T-cell (primary cell): ENCODE results near the gene SUGCT. TPM values are rescaled to one million over a fixed set of nuclear protein-coding genes. Genes with fewer than 3 reads are reported as not detected.

ENCODE experiments used
- ATAC-seq, 4 experiments: fragments of 200-7000 bp in 3 of 4; fragments of 150-1000 bp in 1 of 4; cut with Tn5 transposase; replicated peaks in 1 of 4; 1 replicate in 3 of 4; 2 replicates in 1 of 4; pipeline ENCODE4 v1.10.0; 2021; ENCODE audit warnings: moderate library complexity in 3 of 4, mild to moderate bottlenecking in 2 of 4, moderate number of reproducible peaks in 1 of 4
- CTCF ChIA-PET, 2 donors: fragments of 300-600 bp; sonication (Branson Sonifier 250); formaldehyde crosslinking; loops; one replicate each; lab custom pipeline; 2022; ENCODE audit warnings: antibody characterized with exemption in 2 of 2; lab: Charles Lee
- POLR2A ChIA-PET, 2 donors: fragments of 300-600 bp; sonication (Branson Sonifier 250); formaldehyde crosslinking; loops; one replicate each; lab custom pipeline; 2022; ENCODE audit warnings: antibody characterized with exemption in 2 of 2; lab: Charles Lee
- DNase-seq, 35 experiments: peaks; one replicate each; pipeline versions ENCODE4 v3.0.0 to v3.0.0-alpha.2; 2013 to 2023
- H3K27ac ChIP-seq: one replicate; pipeline ENCODE4 v1.5.1; 2013; ENCODE audit warnings: low read length
- H3K27me3 ChIP-seq, 2 experiments: replicated peaks in 1 of 2; 1 replicate in 1 of 2; 2 replicates in 1 of 2; pipeline versions ENCODE4 v1.6.1 to v1.7.0; 2013; ENCODE audit warnings: low read length in 1 of 2, mixed read lengths in 1 of 2; ENCODE audit not compliant: control insufficient read depth in 2 of 2, insufficient read depth in 2 of 2; ENCODE audit errors: extremely low read depth in 1 of 2
- H3K36me3 ChIP-seq, 2 donors: 1 replicate in 1 of 2; 2 replicates in 1 of 2; pipeline versions ENCODE4 v1.6.1 to v1.7.0; 2013; ENCODE audit warnings: low read length in 1 of 2; ENCODE audit not compliant: control insufficient read depth in 2 of 2, insufficient read depth in 1 of 2; ENCODE audit errors: extremely low read depth in 1 of 2
- H3K4me1 ChIP-seq, 2 experiments: 1 replicate in 1 of 2; 2 replicates in 1 of 2; pipeline versions ENCODE4 v1.6.1 to v1.7.0; 2013; ENCODE audit warnings: low read length in 2 of 2, mixed read lengths in 1 of 2; ENCODE audit not compliant: insufficient read depth in 2 of 2, control insufficient read depth in 1 of 2; ENCODE audit errors: extremely low read depth in 1 of 2
- H3K4me3 ChIP-seq, 2 donors: 1 replicate in 1 of 2; 2 replicates in 1 of 2; pipeline versions ENCODE4 v1.5.1 to v1.7.0; 2013; ENCODE audit warnings: mild to moderate bottlenecking in 2 of 2, low read length in 1 of 2, moderate library complexity in 1 of 2; ENCODE audit not compliant: control insufficient read depth in 1 of 2; ENCODE audit errors: extremely low read depth in 1 of 2
- H3K9me3 ChIP-seq: 2 replicates; pipeline ENCODE4 v1.7.0; 2013
- H3K27ac Mint-ChIP-seq, 2 donors: one replicate each; pipeline ENCODE4 v1.8.0; 2020 to 2021; ENCODE audit warnings: mild to moderate bottlenecking in 2 of 2, mixed read lengths in 2 of 2
- H3K27me3 Mint-ChIP-seq, 2 donors: one replicate each; pipeline ENCODE4 v1.8.0; 2021 to 2022; ENCODE audit warnings: mixed read lengths in 2 of 2
- H3K36me3 Mint-ChIP-seq: one replicate; pipeline ENCODE4 v1.8.0; 2021; ENCODE audit warnings: mixed read lengths
- H3K4me1 Mint-ChIP-seq, 3 donors: one replicate each; pipeline ENCODE4 v1.8.0; 2020 to 2022; ENCODE audit warnings: mixed read lengths in 3 of 3, mild to moderate bottlenecking in 1 of 3
- H3K4me3 Mint-ChIP-seq, 3 donors: one replicate each; pipeline ENCODE4 v1.8.0; 2020 to 2022; ENCODE audit warnings: mild to moderate bottlenecking in 3 of 3, mixed read lengths in 3 of 3, moderate library complexity in 3 of 3
- H3K9me3 Mint-ChIP-seq, 3 donors: one replicate each; pipeline ENCODE4 v1.8.0; 2020 to 2022; ENCODE audit warnings: mixed read lengths in 3 of 3
- WGBS: methylation state at CpG from one replicate; pipeline ENCODE4 v1.1.5; 2013; ENCODE audit warnings: missing lambda C conversion rate; ENCODE audit not compliant: insufficient coverage; 5-methylcytosine and 5-hydroxymethylcytosine counted together
- total RNA-seq, 35 experiments: library from RNA in 6 of 35; stranded (reverse) in 6 of 35; fragments of 120-200 nt in 1 of 35; gene quantifications; one replicate each; pipeline versions ENCODE4 v1.2.1 to v1.2.4 and lab custom pipeline; 2013 to 2026

Gene SUGCT
- total RNA-seq, 5 donors from 2014 or later (not counting 1 experiment from before 2014, with no cell fraction given), result 1.3 to 3.1 (median 2.3) TPM

DNA sequence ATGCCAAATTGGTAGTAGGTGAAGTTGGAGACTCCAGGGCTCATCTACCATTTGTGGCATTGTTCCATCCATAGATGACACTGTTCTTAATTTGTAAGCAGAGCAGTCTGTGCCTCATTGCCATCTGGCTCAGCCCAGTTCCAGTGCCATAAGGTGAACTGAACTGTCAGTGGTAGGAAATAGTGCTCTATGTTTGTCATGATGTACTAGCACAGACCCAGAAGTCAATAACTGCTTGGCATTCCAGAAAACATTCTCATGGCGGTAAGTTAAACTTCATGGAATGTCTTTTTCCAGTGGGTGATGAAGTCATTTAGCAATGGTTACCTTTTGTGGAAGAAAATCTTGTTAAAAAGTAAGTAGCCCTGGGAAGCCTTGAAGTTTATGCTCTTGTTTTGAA lies 302.7 kb downstream of the SUGCT start:
- no peak for DNase-seq
- 88% methylated on average over 1 of the region's 1 CpG for WGBS
- no peaks in the 10 kb centered on the region for H3K27me3 Mint-ChIP-seq
- no peaks in the 10 kb centered on the region for H3K27me3 ChIP-seq
- ChIA-PET POLR2A (no interaction called here), CTCF (interaction anchor here in 1 of 2 donors (0.5 kb wide), 1 partner anchor 32 kb away, joined by 9 read pairs; no protein-coding TSS in a partner anchor)
- no peaks in the 10 kb centered on the region for H3K4me1 ChIP-seq
- ATAC-seq, result no peak
- no peak overlapping the region for H3K4me3 ChIP-seq
- H3K4me3 Mint-ChIP-seq, result no peak overlapping the region
- H3K27ac Mint-ChIP-seq, result no peak overlapping the region
- no peaks in the 10 kb centered on the region for H3K36me3 Mint-ChIP-seq
- no peaks in the 10 kb centered on the region for H3K36me3 ChIP-seq
- no peak overlapping the region for H3K27ac ChIP-seq
- peaks cover 11 to 31% (median 11%) of the 10 kb centered on the region in 3 donors for H3K9me3 Mint-ChIP-seq
- H3K4me1 Mint-ChIP-seq, result no peaks in the 10 kb centered on the region
- H3K9me3 ChIP-seq, result no peaks in the 10 kb centered on the region

- Histone ChIP-seq H3K27ac (no peak overlapping the region), H3K4me1 (no peaks in the 10 kb centered on the region), H3K9me3 (no peaks in the 10 kb centered on the region), H3K27me3 (no peaks in the 10 kb centered on the region), H3K4me3 (no peak overlapping the region), H3K36me3 (no peaks in the 10 kb centered on the region)
- WGBS, result no CpG with 5 or more reads among the region's 6 CpGs
- Mint-ChIP-seq H3K36me3 (no peaks in the 10 kb centered on the region), H3K27ac (no peak overlapping the region), H3K4me3 (no peak overlapping the region), H3K4me1 (no peaks in the 10 kb centered on the region), H3K9me3 (peaks cover 7 to 26% (median 11%) of the 10 kb centered on the region in 3 donors), H3K27me3 (no peaks in the 10 kb centered on the region)
- POLR2A ChIA-PET, result no interaction called here
- ATAC-seq (no peak), DNase-seq (no peak)
- CTCF ChIA-PET, result interaction anchor here in 1 of 2 donors (0.5 kb wide), 1 partner anchor 32 kb away, joined by 9 read pairs; no protein-coding TSS in a partner anchor
Measured at GRCh38 chr7:40437936-40438634, 303.3 kb downstream of the SUGCT start.

DNA sequence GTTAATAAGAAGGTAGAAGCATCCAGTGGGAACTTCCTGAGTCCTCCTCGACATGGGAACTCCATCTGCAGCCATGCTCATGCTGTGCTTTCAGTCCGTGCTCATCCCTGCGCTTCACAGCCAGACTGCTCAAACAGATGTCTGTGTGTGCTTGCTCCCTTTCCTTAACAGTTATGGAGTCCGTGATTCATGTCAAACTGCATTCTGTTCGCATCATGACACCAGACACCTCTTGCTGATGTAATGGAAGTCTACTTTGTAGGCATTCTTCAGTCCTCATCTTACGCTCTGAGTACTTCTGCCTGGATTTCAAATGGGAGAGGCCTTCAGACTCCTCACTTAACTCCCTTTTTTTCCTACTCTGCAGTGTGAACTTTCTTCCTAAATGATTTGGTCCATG lies 304.9 kb downstream of the SUGCT start:
- H3K4me3 ChIP-seq, result no peak overlapping the region
- DNase-seq (no peak), ATAC-seq (no peak)
- 74% methylated on average over 3 of the region's 6 CpGs for WGBS
- no peaks in the 10 kb centered on the region for H3K4me1 ChIP-seq
- no peaks in the 10 kb centered on the region for H3K9me3 ChIP-seq
- POLR2A ChIA-PET, result no interaction called here
- no peak overlapping the region for H3K4me3 Mint-ChIP-seq
- H3K27me3 ChIP-seq, result no peaks in the 10 kb centered on the region
- H3K4me1 Mint-ChIP-seq, result no peaks in the 10 kb centered on the region
- CTCF ChIA-PET, result no interaction called here
- no peak overlapping the region for H3K27ac ChIP-seq
- H3K36me3 ChIP-seq, result no peaks in the 10 kb centered on the region
- no peaks in the 10 kb centered on the region for H3K27me3 Mint-ChIP-seq
- H3K27ac Mint-ChIP-seq, result no peak overlapping the region
- peaks cover 7 to 18% (median 11%) of the 10 kb centered on the region in 3 donors for H3K9me3 Mint-ChIP-seq
- H3K36me3 Mint-ChIP-seq, result no peaks in the 10 kb centered on the region

DNA sequence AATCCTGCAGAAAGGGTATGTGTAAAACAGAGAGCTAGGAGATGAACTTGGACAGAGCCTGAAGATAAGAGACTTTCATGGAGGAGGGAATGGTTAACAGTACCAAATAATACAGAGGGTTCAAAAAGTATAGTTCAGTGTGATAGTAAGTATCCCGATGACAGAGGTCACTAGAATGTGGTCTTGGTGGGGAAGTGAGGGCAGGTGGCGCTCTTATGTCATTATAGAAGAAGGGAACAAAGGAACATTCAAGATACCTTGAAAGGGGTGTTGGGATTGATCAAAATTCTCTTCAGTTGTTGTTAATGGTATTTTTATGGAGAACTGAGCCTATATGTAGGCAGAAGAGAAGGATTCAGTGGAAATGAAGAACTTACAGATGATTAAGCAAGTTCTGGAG lies 312.5 kb downstream of the SUGCT start:
- Histone ChIP-seq H3K27me3 (no peaks in the 10 kb centered on the region), H3K4me1 (no peaks in the 10 kb centered on the region), H3K4me3 (no peak overlapping the region), H3K27ac (no peak overlapping the region), H3K9me3 (no peaks in the 10 kb centered on the region), H3K36me3 (no peaks in the 10 kb centered on the region)
- ChIA-PET CTCF (no interaction called here), POLR2A (no interaction called here)
- 62% methylated on average over 2 of the region's 2 CpGs for WGBS
- Mint-ChIP-seq H3K9me3 (peaks cover 0 to 4% (median 0%) of the 10 kb centered on the region in 3 donors), H3K4me3 (no peak overlapping the region), H3K36me3 (peaks cover 3% of the 10 kb centered on the region), H3K27me3 (no peaks in the 10 kb centered on the region), H3K4me1 (no peaks in the 10 kb centered on the region), H3K27ac (no peak overlapping the region)
- DNase-seq, result no peak
- no peak for ATAC-seq

DNA sequence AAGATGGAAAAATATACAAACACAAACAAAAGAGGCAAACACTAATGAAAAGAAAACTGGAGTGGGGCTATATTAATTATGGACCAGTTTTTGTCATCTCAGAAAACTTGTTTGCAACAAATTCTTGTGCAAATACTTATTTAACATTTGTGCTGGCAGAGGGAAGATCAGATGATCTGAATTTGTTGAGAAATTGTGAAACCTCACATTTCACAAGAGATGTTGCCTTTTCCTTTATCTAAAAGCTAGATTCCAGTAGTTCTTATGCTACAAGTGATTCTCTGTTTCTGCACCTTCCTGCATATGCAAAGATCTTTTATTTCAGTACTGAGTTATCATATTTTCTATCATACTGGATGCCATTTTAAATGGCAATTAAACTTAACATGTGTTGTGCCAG lies 320.7 kb downstream of the SUGCT start:
- H3K9me3 Mint-ChIP-seq, result peaks cover 0 to 9% (median 0%) of the 10 kb centered on the region in 3 donors
- ATAC-seq (no peak), DNase-seq (no peak)
- ChIA-PET POLR2A (no interaction called here), CTCF (no interaction called here)
- H3K27ac ChIP-seq, result no peak overlapping the region
- no peak overlapping the region for H3K4me3 Mint-ChIP-seq
- no peak overlapping the region for H3K27ac Mint-ChIP-seq
- no peak overlapping the region for H3K4me3 ChIP-seq
- H3K36me3 Mint-ChIP-seq, result peaks cover 3% of the 10 kb centered on the region
- H3K9me3 ChIP-seq, result no peaks in the 10 kb centered on the region
- H3K4me1 Mint-ChIP-seq, result no peaks in the 10 kb centered on the region
- no peaks in the 10 kb centered on the region for H3K27me3 Mint-ChIP-seq
- no peaks in the 10 kb centered on the region for H3K27me3 ChIP-seq
- H3K36me3 ChIP-seq, result no peaks in the 10 kb centered on the region
- no peaks in the 10 kb centered on the region for H3K4me1 ChIP-seq

DNA sequence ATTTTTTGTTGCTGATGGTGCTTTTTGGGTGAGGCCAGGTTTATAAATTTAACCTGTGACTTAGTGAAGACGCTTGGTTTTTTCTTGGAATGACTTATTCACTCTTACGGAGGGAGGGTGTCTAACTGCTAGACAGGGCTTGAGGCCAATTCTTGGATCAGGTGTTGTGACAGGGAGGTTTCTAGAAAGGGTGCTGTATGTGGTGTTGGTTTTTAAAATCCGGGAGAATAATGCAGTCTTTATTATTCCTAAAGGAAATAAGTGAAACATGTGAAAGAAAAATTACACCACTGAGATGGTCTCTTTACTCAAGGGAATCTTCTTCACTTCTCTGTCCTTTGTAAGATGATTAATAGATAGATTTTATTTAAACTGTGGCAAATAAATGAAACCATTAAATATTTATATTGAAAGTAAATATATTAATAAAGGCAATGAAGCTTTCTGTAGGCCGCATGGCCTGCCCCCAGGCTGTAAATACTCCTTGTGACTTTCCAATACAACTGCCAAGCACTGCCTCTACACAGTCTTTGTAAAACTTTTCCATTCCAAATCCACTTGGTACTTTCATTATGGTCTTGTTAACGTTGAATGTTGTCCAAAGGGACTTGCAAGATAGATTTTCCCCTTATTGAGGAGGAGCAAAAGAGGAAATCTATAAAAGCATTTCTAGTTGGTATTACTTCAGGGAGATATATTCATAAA lies 323.1 kb downstream of the SUGCT start:
- no peaks in the 10 kb centered on the region for H3K9me3 ChIP-seq
- Mint-ChIP-seq H3K4me1 (no peaks in the 10 kb centered on the region), H3K27me3 (no peaks in the 10 kb centered on the region), H3K9me3 (peaks cover 0 to 5% (median 0%) of the 10 kb centered on the region in 3 donors), H3K36me3 (no peaks in the 10 kb centered on the region), H3K27ac (no peak overlapping the region), H3K4me3 (no peak overlapping the region)
- H3K4me1 ChIP-seq, result no peaks in the 10 kb centered on the region
- H3K4me3 ChIP-seq, result no peak overlapping the region
- no peak overlapping the region for H3K27ac ChIP-seq
- CTCF ChIA-PET, result no interaction called here
- DNase-seq (no peak), ATAC-seq (no peak)
- H3K36me3 ChIP-seq, result no peaks in the 10 kb centered on the region
- H3K27me3 ChIP-seq, result no peaks in the 10 kb centered on the region
- WGBS, result 100% methylated on average over 2 of the region's 5 CpGs
- POLR2A ChIA-PET, result no interaction called here
